GM12878 (cell line): Measurements from ENCODE around the gene P2RX1.

Experiments
- CBX3 ChIP-seq: fragments of 200-600 bp; sonication (generic); IDR thresholded peaks from 2 replicates; pipeline ENCODE4 v1.6.1; 2016; ENCODE audit warnings: low read depth, borderline replicate concordance
- CHD2 ChIP-seq: IDR thresholded peaks from 2 replicates; pipeline ENCODE4 v1.6.1; 2011; ENCODE audit warnings: low read depth, low read length, improper control_type of control experiment, borderline replicate concordance
- EP300 ChIP-seq, 2 experiments: fragments of 150-350 bp in 1 of 2; IDR thresholded peaks; 2 replicates each; pipeline ENCODE4 v1.6.1; 2011 to 2012; ENCODE audit warnings: low read depth in 2 of 2, low read length in 2 of 2, borderline replicate concordance in 1 of 2, improper control_type of control experiment in 1 of 2, inconsistent platforms in 1 of 2; ENCODE audit not compliant: control insufficient read depth in 1 of 2
- FOS ChIP-seq: IDR thresholded peaks from 3 replicates; pipeline ENCODE4 v1.6.1; 2011; ENCODE audit warnings: borderline replicate concordance; ENCODE audit not compliant: insufficient read length; ENCODE audit errors: extremely low read depth
- NR2F1 ChIP-seq: fragments of 450-650 bp; conservative IDR thresholded peaks from 2 replicates; pipeline ENCODE4 v1.6.1; 2017; ENCODE audit warnings: mild to moderate bottlenecking
- PBX3 ChIP-seq: IDR thresholded peaks from 2 replicates; pipeline ENCODE4 v1.6.1; 2011; ENCODE audit warnings: mild to moderate bottlenecking, low read depth, low read length, moderate library complexity; ENCODE audit not compliant: insufficient replicate concordance
- RAD21 ChIP-seq: IDR thresholded peaks from 2 replicates; pipeline ENCODE4 v1.6.1; 2011; ENCODE audit warnings: mild to moderate bottlenecking, low read depth, low read length, moderate library complexity; ENCODE audit not compliant: insufficient read depth
- RELA ChIP-seq: fragments of 450-650 bp; IDR thresholded peaks from 2 replicates; pipeline ENCODE4 v1.8.0; 2014; ENCODE audit warnings: borderline replicate concordance; ENCODE audit not compliant: partially characterized antibody
- SMAD1 ChIP-seq: fragments of 450-650 bp; IDR thresholded peaks from 2 replicates; pipeline ENCODE4 v1.6.1; 2018; ENCODE audit warnings: mild to moderate bottlenecking, low read depth; ENCODE audit not compliant: partially characterized antibody
- SMC3 ChIP-seq: IDR thresholded peaks from 2 replicates; pipeline ENCODE4 v1.6.1; 2011; ENCODE audit warnings: low read length, improper control_type of control experiment, borderline replicate concordance
- SRF ChIP-seq, 2 experiments: IDR thresholded peaks; 2 replicates each; pipeline ENCODE4 v1.6.1; 2011; ENCODE audit warnings: low read depth in 2 of 2, low read length in 2 of 2, mild to moderate bottlenecking in 1 of 2, moderate library complexity in 1 of 2
- TF ChIP-seq, protein P1 (sequence below), 3 experiments: IDR thresholded peaks in 2 of 3; conservative IDR thresholded peaks in 1 of 3; 2 replicates each; pipeline ENCODE4 v1.5.1; 2011; ENCODE audit warnings: low read depth in 3 of 3, low read length in 3 of 3, mild to moderate bottlenecking in 3 of 3, control low read depth in 2 of 3, moderate library complexity in 2 of 3, inconsistent platforms in 1 of 3, mixed read lengths in 1 of 3; ENCODE audit not compliant: control insufficient read depth in 2 of 3, insufficient read depth in 1 of 3; ENCODE audit errors: extremely low read depth in 1 of 3
- TF ChIP-seq, protein P2 (sequence below): IDR thresholded peaks from 2 replicates; pipeline ENCODE4 v1.6.1; 2011; ENCODE audit warnings: low read depth, low read length, improper control_type of control experiment, borderline replicate concordance

DNA sequence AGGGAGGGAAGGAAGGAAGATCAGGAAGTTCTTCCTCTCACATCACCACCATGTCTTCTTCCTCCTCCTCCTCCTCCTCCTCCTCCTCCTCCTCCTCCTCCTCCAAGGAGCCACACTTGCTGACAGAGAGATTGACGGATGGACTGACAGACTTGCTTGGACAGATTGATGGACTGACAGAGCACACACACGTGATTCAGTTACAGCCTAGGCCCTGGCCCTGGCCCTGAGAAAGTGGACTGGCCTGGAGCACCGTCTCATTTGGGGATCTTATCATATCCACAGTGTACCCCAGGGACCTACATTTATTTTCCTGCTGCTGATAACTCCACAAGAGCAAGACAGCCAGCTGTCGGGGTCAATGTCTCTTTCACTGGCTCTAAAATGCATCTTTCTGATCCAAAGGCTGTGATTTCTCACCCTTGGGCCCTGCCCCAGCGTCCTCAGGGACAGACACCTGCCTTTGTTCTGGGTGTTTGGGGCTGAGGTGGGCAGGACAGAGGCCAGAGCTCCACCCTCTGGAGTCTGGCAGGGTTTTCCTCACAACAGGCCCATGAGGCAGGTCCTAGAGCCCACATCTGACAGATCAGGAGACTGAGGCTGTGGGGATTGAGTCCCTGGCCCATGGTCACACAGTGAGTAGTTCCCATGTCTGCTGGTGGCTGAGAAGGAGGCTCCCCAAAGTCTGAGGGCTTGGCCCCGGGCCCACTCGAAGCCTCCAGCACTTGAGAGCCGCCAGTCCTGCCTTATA is 2.3 kb upstream of the P2RX1 start:
- TF ChIP-seq, protein P1, sequence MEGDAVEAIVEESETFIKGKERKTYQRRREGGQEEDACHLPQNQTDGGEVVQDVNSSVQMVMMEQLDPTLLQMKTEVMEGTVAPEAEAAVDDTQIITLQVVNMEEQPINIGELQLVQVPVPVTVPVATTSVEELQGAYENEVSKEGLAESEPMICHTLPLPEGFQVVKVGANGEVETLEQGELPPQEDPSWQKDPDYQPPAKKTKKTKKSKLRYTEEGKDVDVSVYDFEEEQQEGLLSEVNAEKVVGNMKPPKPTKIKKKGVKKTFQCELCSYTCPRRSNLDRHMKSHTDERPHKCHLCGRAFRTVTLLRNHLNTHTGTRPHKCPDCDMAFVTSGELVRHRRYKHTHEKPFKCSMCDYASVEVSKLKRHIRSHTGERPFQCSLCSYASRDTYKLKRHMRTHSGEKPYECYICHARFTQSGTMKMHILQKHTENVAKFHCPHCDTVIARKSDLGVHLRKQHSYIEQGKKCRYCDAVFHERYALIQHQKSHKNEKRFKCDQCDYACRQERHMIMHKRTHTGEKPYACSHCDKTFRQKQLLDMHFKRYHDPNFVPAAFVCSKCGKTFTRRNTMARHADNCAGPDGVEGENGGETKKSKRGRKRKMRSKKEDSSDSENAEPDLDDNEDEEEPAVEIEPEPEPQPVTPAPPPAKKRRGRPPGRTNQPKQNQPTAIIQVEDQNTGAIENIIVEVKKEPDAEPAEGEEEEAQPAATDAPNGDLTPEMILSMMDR (IDR thresholded peaks at IDR 0.05 in 2 of 3, conservative IDR thresholded peaks at IDR 0.05 in 1 of 3; ENCODE audit: control insufficient read depth in 2 of 3, extremely low read depth in 1 of 3, insufficient read depth in 1 of 3, low read depth in 3 of 3, low read length in 3 of 3): no peak
- TF ChIP-seq NR2F1 (no peak), SMC3 (no peak), EP300 (IDR thresholded peaks at IDR 0.05; ENCODE audit: borderline replicate concordance in 1 of 2, control insufficient read depth in 1 of 2, low read depth in 2 of 2, low read length in 2 of 2) (no peak), CHD2 (no peak), CBX3 (no peak), PBX3 (no peak), RELA (no peak), FOS (no peak), RAD21 (no peak), SRF (IDR thresholded peaks at IDR 0.05; ENCODE audit: low read depth in 2 of 2, low read length in 2 of 2) (no peak), SMAD1 (no peak)
- TF ChIP-seq, protein P2, sequence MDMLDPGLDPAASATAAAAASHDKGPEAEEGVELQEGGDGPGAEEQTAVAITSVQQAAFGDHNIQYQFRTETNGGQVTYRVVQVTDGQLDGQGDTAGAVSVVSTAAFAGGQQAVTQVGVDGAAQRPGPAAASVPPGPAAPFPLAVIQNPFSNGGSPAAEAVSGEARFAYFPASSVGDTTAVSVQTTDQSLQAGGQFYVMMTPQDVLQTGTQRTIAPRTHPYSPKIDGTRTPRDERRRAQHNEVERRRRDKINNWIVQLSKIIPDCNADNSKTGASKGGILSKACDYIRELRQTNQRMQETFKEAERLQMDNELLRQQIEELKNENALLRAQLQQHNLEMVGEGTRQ: no peak
